HUES64 (cell line): Measurements from ENCODE around the gene GOLGA5.

ENCODE experiments used
- H3K27ac ChIP-seq: 2 replicates; pipeline ENCODE4 v1.7.0; 2013; ENCODE audit warnings: low read depth, low read length, inconsistent platforms
- H3K27me3 ChIP-seq: 2 replicates; pipeline ENCODE4 v1.6.1; 2013; ENCODE audit warnings: mild to moderate bottlenecking, low read length; ENCODE audit not compliant: insufficient read depth
- H3K36me3 ChIP-seq: 2 replicates; pipeline ENCODE4 v1.6.1; 2013; ENCODE audit warnings: mild to moderate bottlenecking, low read length; ENCODE audit not compliant: insufficient read depth
- H3K4me1 ChIP-seq: 2 replicates; pipeline ENCODE4 v1.6.1; 2013; ENCODE audit warnings: mild to moderate bottlenecking, low read length, moderate library complexity; ENCODE audit not compliant: insufficient read depth
- H3K4me3 ChIP-seq: 2 replicates; pipeline ENCODE4 v1.5.1; 2013; ENCODE audit warnings: mild to moderate bottlenecking, low read length, moderate library complexity
- H3K9ac ChIP-seq: 2 replicates; pipeline ENCODE4 v1.6.1; 2013; ENCODE audit warnings: mild to moderate bottlenecking, low read depth, low read length
- H3K9me3 ChIP-seq: 2 replicates; pipeline ENCODE4 v1.6.1; 2013; ENCODE audit warnings: low read depth, low read length; ENCODE audit not compliant: insufficient read depth
- WGBS: fragments of 150-250, 120-280 bp; methylation state at CpG from one replicate; pipeline ENCODE4 v1.1.7; 2013; ENCODE audit warnings: missing lambda C conversion rate; 5-methylcytosine and 5-hydroxymethylcytosine counted together

The GOLGA5 gene

DNA sequence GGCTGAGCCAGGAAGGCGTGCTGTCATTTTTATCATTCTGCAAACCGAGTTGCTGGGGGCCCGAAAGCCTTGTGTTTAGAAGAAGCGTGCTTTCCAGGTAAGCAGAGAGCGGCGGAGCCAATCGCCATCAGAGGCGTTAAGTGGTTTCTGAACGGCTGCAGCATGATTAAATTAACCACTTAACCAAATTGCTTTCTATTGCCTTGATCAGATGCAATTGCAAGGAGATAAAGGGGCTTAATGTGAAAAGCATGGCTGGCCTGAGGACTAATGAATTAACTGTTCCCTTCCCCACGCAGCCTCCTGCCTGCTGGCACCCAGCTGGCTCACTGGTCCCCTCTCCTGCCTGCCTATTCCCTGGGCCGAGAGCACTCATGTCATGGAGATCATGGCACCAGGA, 92.2 kb downstream of the GOLGA5 start:
- H3K4me1 ChIP-seq = no peaks in the 10 kb centered on the region
- H3K36me3 ChIP-seq = no peaks in the 10 kb centered on the region
- H3K4me3 ChIP-seq = no peak overlapping the region
- H3K9me3 ChIP-seq = no peaks in the 10 kb centered on the region
- H3K9ac ChIP-seq = no peak overlapping the region
- no peaks in the 10 kb centered on the region; the same call in 1 of the 2 replicates for H3K27me3 ChIP-seq
- H3K27ac ChIP-seq = no peak overlapping the region
- 87% methylated on average over 11 of the region's 11 CpGs for WGBS

DNA sequence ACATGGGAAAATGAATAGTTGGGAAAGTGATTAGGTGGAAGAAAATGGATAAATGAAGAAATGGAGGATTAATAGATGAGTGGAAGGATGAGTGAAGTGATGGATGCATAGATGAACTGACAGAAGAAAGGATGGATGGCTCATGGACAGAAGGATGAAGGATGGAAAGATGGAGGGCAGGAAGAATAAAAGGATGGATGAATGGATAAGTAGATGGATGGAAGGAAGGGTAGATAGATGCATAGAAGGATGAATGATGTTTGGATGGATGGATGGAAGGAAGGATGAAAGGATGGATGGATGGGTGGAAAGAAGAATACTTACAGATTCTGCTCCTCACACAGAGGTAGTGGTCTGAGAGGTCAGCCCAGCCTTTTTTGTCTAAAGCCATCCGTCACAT, 93.1 kb downstream of the GOLGA5 start:
- H3K4me1 ChIP-seq = no peaks in the 10 kb centered on the region
- no peak overlapping the region for H3K27ac ChIP-seq
- 100% methylated on average over 1 of the region's 1 CpG for WGBS
- H3K27me3 ChIP-seq = no peaks in the 10 kb centered on the region; the same call in 1 of the 2 replicates
- H3K9ac ChIP-seq = no peak overlapping the region
- no peak overlapping the region for H3K4me3 ChIP-seq
- H3K9me3 ChIP-seq = no peaks in the 10 kb centered on the region
- H3K36me3 ChIP-seq = no peaks in the 10 kb centered on the region

DNA sequence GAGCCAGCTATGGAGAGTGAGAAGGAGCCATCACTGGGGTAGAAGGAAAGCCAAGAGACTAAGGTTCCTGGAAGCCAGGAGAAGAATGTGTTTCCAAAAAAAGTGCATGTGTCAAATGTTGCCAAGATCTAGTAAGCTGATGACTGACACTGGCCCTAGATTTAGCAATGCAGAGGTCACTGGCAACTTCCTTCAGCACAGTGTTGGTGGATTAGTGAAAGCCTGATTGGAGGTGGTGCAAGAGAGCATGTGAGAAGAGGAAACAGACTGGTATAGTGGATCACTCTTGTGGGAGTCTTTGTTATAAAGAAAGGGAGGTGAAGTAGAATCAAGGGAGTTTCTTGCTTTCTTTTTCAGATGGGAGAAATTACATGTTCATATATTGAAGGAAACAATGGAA, 94.8 kb downstream of the GOLGA5 start:
- Histone ChIP-seq H3K4me3 (no peak overlapping the region), H3K4me1 (no peaks in the 10 kb centered on the region), H3K36me3 (no peaks in the 10 kb centered on the region), H3K9ac (no peak overlapping the region), H3K27ac (no peak overlapping the region), H3K27me3 (no peaks in the 10 kb centered on the region; the same call in 1 of the 2 replicates), H3K9me3 (peaks cover 3% of the 10 kb centered on the region; the same call in 1 of the 2 replicates)
